ENCODE data around the gene KCP.

Gene KCP

GRCh38 chr7:128852537-128853254 lies 57.8 kb downstream of the KCP start:
- TF ChIP-seq, protein P1, sequence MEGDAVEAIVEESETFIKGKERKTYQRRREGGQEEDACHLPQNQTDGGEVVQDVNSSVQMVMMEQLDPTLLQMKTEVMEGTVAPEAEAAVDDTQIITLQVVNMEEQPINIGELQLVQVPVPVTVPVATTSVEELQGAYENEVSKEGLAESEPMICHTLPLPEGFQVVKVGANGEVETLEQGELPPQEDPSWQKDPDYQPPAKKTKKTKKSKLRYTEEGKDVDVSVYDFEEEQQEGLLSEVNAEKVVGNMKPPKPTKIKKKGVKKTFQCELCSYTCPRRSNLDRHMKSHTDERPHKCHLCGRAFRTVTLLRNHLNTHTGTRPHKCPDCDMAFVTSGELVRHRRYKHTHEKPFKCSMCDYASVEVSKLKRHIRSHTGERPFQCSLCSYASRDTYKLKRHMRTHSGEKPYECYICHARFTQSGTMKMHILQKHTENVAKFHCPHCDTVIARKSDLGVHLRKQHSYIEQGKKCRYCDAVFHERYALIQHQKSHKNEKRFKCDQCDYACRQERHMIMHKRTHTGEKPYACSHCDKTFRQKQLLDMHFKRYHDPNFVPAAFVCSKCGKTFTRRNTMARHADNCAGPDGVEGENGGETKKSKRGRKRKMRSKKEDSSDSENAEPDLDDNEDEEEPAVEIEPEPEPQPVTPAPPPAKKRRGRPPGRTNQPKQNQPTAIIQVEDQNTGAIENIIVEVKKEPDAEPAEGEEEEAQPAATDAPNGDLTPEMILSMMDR (conservative IDR thresholded peaks at IDR 0.05; ENCODE audit: low read depth, low read length) = no peak
- no peak for DNase-seq (ENCODE audit: low read depth)
- no peak overlapping the region for H3K4me3 ChIP-seq (ENCODE audit: low read length)

GRCh38 chr7:128849804-128850490 lies 60.6 kb downstream of the KCP start:
- TF ChIP-seq, protein P1 (conservative IDR thresholded peaks at IDR 0.05; ENCODE audit: low read depth, low read length) = no peak
- no peak overlapping the region for H3K4me3 ChIP-seq (ENCODE audit: low read length)
- DNase-seq (ENCODE audit: low read depth) = no peak

GRCh38 chr7:128849156-128849515 lies 61.4 kb downstream of the KCP start:
- TF ChIP-seq, protein P1 (conservative IDR thresholded peaks at IDR 0.05; ENCODE audit: low read depth, low read length) = no peak
- H3K4me3 ChIP-seq (ENCODE audit: low read length) = no peak overlapping the region
- DNase-seq (ENCODE audit: low read depth) = no peak

DNA sequence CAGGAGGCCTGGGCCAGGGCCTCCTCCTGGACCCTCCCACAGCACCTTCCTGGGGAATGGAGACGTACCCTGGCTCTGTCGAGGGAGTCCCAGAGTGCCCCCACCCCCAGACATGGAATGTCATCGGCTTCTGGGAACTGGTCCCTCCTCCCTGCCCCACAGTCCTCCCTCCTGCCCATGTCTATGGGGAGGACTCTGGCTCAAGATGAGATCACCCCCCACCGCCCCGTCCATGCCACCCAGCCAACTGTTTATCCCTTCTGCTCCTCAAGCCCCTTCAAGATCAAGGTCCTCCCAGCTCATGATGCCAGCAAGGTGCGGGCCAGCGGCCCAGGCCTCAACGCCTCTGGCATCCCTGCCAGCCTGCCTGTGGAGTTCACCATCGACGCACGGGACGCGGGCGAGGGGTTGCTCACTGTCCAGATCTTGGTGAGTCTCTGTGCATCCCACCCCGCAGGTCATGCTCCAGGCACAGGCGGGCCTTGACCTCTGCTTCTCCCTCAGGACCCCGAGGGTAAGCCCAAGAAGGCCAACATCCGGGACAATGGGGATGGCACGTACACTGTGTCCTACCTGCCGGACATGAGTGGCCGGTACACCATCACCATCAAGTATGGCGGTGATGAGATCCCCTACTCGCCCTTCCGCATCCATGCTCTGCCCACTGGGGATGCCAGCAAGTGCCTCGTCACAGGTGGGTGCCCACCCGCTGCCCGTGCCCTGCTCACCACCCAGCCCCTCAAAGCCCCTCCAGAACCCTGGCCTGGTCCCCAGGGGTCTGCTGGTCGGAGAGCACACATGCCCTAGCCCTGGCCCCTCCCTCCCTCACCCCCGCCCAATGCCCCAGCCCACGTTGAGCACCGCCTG lies 62.0 kb downstream of the KCP start:
- DNase-seq (ENCODE audit: low read depth) = no peak
- TF ChIP-seq, protein P1 (conservative IDR thresholded peaks at IDR 0.05; ENCODE audit: low read depth, low read length) = no peak
- H3K4me3 ChIP-seq (ENCODE audit: low read length) = no peak overlapping the region

DNA sequence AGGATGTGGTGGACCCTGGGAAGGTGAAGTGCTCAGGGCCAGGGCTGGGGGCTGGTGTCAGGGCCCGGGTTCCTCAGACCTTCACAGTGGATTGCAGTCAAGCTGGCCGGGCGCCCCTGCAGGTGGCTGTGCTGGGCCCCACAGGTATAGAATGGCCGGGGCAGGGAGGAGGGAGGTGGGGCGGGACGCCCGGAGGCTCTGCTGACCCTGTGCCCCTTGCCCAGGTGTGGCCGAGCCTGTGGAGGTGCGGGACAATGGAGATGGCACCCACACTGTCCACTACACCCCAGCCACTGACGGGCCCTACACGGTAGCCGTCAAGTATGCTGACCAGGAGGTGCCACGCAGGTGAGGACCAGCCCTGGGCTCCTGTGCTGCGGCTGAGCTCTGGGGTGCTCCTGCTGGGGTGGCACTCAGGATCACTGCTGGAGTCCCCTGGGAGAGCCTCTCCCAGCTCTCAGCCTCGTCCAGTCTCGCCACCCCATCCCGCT lies 62.7 kb downstream of the KCP start:
- DNase-seq (ENCODE audit: low read depth) = no peak
- no peak overlapping the region for H3K4me3 ChIP-seq (ENCODE audit: low read length)
- TF ChIP-seq, protein P1 (conservative IDR thresholded peaks at IDR 0.05; ENCODE audit: low read depth, low read length) = no peak

GRCh38 chr7:128846781-128847444 lies 63.6 kb downstream of the KCP start:
- TF ChIP-seq, protein P1 (conservative IDR thresholded peaks at IDR 0.05; ENCODE audit: low read depth, low read length) = no peak
- no peak overlapping the region for H3K4me3 ChIP-seq (ENCODE audit: low read length)
- no peak for DNase-seq (ENCODE audit: low read depth)
